H1 (cell line): ENCODE measurements around the gene PTPN13. TPM values are rescaled to one million over a fixed set of nuclear protein-coding genes. Genes with fewer than 3 reads are reported as not detected.

Source experiments
- EP300 ChIP-seq, 2 experiments: IDR thresholded peaks; 1 replicate in 1 of 2; 2 replicates in 1 of 2; pipeline ENCODE4 v1.6.1; 2011 to 2012; ENCODE audit warnings: low read depth in 2 of 2, low read length in 2 of 2, mild to moderate bottlenecking in 2 of 2, borderline replicate concordance in 1 of 2, inconsistent platforms in 1 of 2, moderate library complexity in 1 of 2
- polyA plus RNA-seq, 7 experiments: library from polyadenylated mRNA; depleted of rRNA in 3 of 7; stranded (reverse) in 5 of 7; unstranded in 2 of 7; fragments of >200 nt in 5 of 7; fragments of 200-250 nt in 2 of 7; gene quantifications; 1 replicate in 5 of 7; 2 replicates in 1 of 7; 4 replicates in 1 of 7; pipeline versions ENCODE4 v1.2.1 to v1.2.3, GENCODE V29; 2011 to 2013; ENCODE audit warnings: missing spikeins in 2 of 7, mixed read lengths in 2 of 7
- total RNA-seq: library from RNA; stranded (reverse); fragmentation: NEBNext Ultra II Directional; extraction: Animal tissue kit (Norgen Biotek cat#: 25700); gene quantifications from 2 replicates; pipeline ENCODE4 v1.2.1, GENCODE V29; 2021
- TF ChIP-seq, protein P1 (sequence below): IDR thresholded peaks from 2 replicates; pipeline ENCODE4 v1.6.1; 2012; ENCODE audit warnings: inconsistent platforms

PTPN13 gene
- total and polyA plus RNA-seq, 2 of the 8 experiments (the other 6 are each of a cell fraction or from before 2014, with no cell fraction given) = 12.7 to 57.9 TPM

GRCh38 chr4:86847571-86847970 lies 253.5 kb downstream of the PTPN13 start (continued):
- TF ChIP-seq, protein P1, sequence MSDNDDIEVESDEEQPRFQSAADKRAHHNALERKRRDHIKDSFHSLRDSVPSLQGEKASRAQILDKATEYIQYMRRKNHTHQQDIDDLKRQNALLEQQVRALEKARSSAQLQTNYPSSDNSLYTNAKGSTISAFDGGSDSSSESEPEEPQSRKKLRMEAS = no peak
- TF ChIP-seq EP300 (IDR thresholded peaks at IDR 0.05; ENCODE audit: borderline replicate concordance in 1 of 2, low read depth in 2 of 2, low read length in 2 of 2) = no peak
- TF ChIP-seq, all 59 proteins: peak for 0
